ENCODE results near the gene NTSR1.

DNA sequence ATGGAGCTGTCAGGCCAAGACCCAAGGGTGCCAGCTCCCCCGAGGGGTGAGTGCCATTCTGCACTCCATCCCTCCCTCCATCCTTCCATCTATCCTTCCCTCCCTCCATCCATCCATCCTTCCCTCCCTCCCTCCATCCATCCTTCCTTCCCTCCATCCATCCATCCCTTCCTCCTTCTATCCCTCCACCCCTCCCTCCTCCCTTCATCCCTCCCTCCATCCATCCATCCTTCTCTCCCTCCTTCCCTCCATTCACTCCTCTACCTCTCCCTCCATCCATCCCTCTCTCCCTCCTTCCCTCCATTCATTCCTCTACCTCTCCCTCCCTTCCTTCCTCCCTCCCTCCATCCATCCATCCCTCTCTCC is 46.3 kb downstream of the NTSR1 start:
- TF ChIP-seq, protein P1, sequence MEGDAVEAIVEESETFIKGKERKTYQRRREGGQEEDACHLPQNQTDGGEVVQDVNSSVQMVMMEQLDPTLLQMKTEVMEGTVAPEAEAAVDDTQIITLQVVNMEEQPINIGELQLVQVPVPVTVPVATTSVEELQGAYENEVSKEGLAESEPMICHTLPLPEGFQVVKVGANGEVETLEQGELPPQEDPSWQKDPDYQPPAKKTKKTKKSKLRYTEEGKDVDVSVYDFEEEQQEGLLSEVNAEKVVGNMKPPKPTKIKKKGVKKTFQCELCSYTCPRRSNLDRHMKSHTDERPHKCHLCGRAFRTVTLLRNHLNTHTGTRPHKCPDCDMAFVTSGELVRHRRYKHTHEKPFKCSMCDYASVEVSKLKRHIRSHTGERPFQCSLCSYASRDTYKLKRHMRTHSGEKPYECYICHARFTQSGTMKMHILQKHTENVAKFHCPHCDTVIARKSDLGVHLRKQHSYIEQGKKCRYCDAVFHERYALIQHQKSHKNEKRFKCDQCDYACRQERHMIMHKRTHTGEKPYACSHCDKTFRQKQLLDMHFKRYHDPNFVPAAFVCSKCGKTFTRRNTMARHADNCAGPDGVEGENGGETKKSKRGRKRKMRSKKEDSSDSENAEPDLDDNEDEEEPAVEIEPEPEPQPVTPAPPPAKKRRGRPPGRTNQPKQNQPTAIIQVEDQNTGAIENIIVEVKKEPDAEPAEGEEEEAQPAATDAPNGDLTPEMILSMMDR (conservative IDR thresholded peaks at IDR 0.05) = no peak
- TF ChIP-seq EZH2 (IDR thresholded peaks at IDR 0.05; ENCODE audit: low read depth) = no peak

Measured in PC-9 (cell line).